Thoracic aorta (tissue), 2 donors: ENCODE measurements around the gene LMNTD2. TPM values are rescaled to one million over a fixed set of nuclear protein-coding genes. Genes with fewer than 3 reads are reported as not detected.
A peak's percentile ranks its signal among the peaks of the same experiment; 100 is the strongest.

Experiments used
- ATAC-seq: fragments of 150-250 bp; one replicate; pipeline ENCODE4 v1.8.0; 2017; ENCODE audit warnings: low read depth; ENCODE audit not compliant: insufficient number of reproducible peaks, low FRiP score
- DNase-seq: peaks from one replicate; pipeline ENCODE4 v3.0.0-alpha.2; 2020; ENCODE audit warnings: low spot score
- H3K27ac ChIP-seq, 2 donors: fragments of 200-600 bp; sonication (generic); 1 replicate in 1 of 2; 2 replicates in 1 of 2; pipeline ENCODE4 v1.5.1; 2016; ENCODE audit warnings: mild to moderate bottlenecking in 2 of 2, moderate library complexity in 2 of 2
- H3K27me3 ChIP-seq: fragments of 200-600 bp; sonication (generic); replicated peaks from 2 replicates; pipeline ENCODE4 v1.6.0; 2016; ENCODE audit warnings: mild to moderate bottlenecking; ENCODE audit not compliant: insufficient read depth
- H3K36me3 ChIP-seq: fragments of 200-600 bp; sonication (generic); one replicate; pipeline ENCODE4 v1.5.1; 2016
- H3K4me1 ChIP-seq, 2 donors: fragments of 200-600 bp; sonication (generic); 1 replicate in 1 of 2; 2 replicates in 1 of 2; pipeline versions ENCODE4 v1.5.1 to v1.6.0; 2016; ENCODE audit warnings: low read depth in 2 of 2, mild to moderate bottlenecking in 1 of 2; ENCODE audit not compliant: control insufficient read depth in 1 of 2
- H3K4me3 ChIP-seq: fragments of 200-600 bp; sonication (generic); 2 replicates; pipeline ENCODE4 v1.5.1; 2016; ENCODE audit warnings: mild to moderate bottlenecking
- H3K9me3 ChIP-seq: fragments of 200-600 bp; sonication (generic); 2 replicates; pipeline ENCODE4 v1.5.1; 2016
- CTCF ChIP-seq: fragments of 200-600 bp; sonication (generic); IDR thresholded peaks from one replicate; pipeline ENCODE4 v1.5.1; 2019; ENCODE audit warnings: antibody characterized with exemption
- total RNA-seq, 2 donors: library from RNA; depleted of rRNA; stranded (reverse); fragments of >200 nt; gene quantifications; one replicate each; pipeline versions ENCODE4 v1.1.0 to v1.2.3, GENCODE V29; 2016

LMNTD2 gene
- total RNA-seq, 2 donors from 2014 or later = 1.1 to 2.7 TPM

GRCh38 chr11:571802-572185 lies 11.3 kb upstream of the LMNTD2 start:
- no peak for DNase-seq
- no peaks in the 10 kb centered on the region for H3K9me3 ChIP-seq
- H3K27ac ChIP-seq = no peak overlapping the region
- no peak for ATAC-seq
- no peak overlapping the region for H3K4me3 ChIP-seq
- TF ChIP-seq CTCF = no peak
- no peaks in the 10 kb centered on the region for H3K36me3 ChIP-seq
- H3K27me3 ChIP-seq = no peaks in the 10 kb centered on the region
- H3K4me1 ChIP-seq = peaks cover 9 to 24% of the 10 kb centered on the region in 2 donors

- peak overlapping the region; percentile 81 to 84 for H3K27ac ChIP-seq
- no peaks in the 10 kb centered on the region for H3K36me3 ChIP-seq
- no peak for DNase-seq
- H3K9me3 ChIP-seq = no peaks in the 10 kb centered on the region
- no peak for TF ChIP-seq CTCF
- H3K27me3 ChIP-seq = no peaks in the 10 kb centered on the region
- no peak for ATAC-seq
- peak overlapping the region; percentile 88 for H3K4me3 ChIP-seq
- peaks cover 3 to 16% of the 10 kb centered on the region in 2 donors for H3K4me1 ChIP-seq
Measured at GRCh38 chr11:569158-569885, 8.8 kb upstream of the LMNTD2 start.

GRCh38 chr11:568306-569157 lies 8.0 kb upstream of the LMNTD2 start:
- Histone ChIP-seq H3K4me1 (peaks cover 3 to 16% of the 10 kb centered on the region in 2 donors), H3K9me3 (no peaks in the 10 kb centered on the region), H3K36me3 (no peaks in the 10 kb centered on the region), H3K4me3 (peak overlapping the region; percentile 88), H3K27ac (peak overlapping the region; percentile 81 to 84), H3K27me3 (no peaks in the 10 kb centered on the region)
- peak; percentile 79 for ATAC-seq
- TF ChIP-seq CTCF = no peak
- DNase-seq = peak; percentile 44

GRCh38 chr11:567629-568292 lies 7.2 kb upstream of the LMNTD2 start:
- DNase-seq = no peak
- ATAC-seq = no peak
- Histone ChIP-seq H3K4me3 (peak overlapping the region; percentile 88), H3K4me1 (peaks cover 3 to 16% of the 10 kb centered on the region in 2 donors), H3K36me3 (no peaks in the 10 kb centered on the region), H3K27ac (peak overlapping the region; percentile 75 to 76), H3K9me3 (no peaks in the 10 kb centered on the region), H3K27me3 (no peaks in the 10 kb centered on the region)
- no peak for TF ChIP-seq CTCF
